Esophagus (tissue), 2 donors: ENCODE results near the gene DUSP2. TPM values are rescaled to one million over a fixed set of nuclear protein-coding genes. Genes with fewer than 3 reads are reported as not detected.

Experiments
- H3K27ac ChIP-seq, 2 donors: one replicate each; pipeline ENCODE4 v1.5.1; 2013; ENCODE audit warnings: low read depth in 2 of 2, mild to moderate bottlenecking in 2 of 2, inconsistent platforms in 1 of 2, low read length in 1 of 2, moderate library complexity in 1 of 2
- H3K27me3 ChIP-seq, 2 donors: one replicate each; pipeline ENCODE4 v1.6.1; 2013; ENCODE audit warnings: low read length in 2 of 2, control low read depth in 1 of 2, mild to moderate bottlenecking in 1 of 2; ENCODE audit not compliant: insufficient read depth in 2 of 2, control insufficient read depth in 1 of 2
- H3K36me3 ChIP-seq, 2 donors: one replicate each; pipeline ENCODE4 v1.6.1; 2013; ENCODE audit warnings: low read length in 1 of 2; ENCODE audit not compliant: control insufficient read depth in 2 of 2, insufficient read depth in 2 of 2
- H3K4me1 ChIP-seq, 2 donors: one replicate each; pipeline ENCODE4 v1.6.1; 2013; ENCODE audit warnings: low read length in 1 of 2; ENCODE audit not compliant: control insufficient read depth in 2 of 2, insufficient read depth in 2 of 2
- H3K4me3 ChIP-seq, 2 donors: one replicate each; pipeline ENCODE4 v1.5.1; 2013; ENCODE audit warnings: low read length in 2 of 2, mild to moderate bottlenecking in 2 of 2, low read depth in 1 of 2, moderate library complexity in 1 of 2
- H3K9me3 ChIP-seq, 2 donors: one replicate each; pipeline ENCODE4 v1.6.1; 2013; ENCODE audit warnings: mild to moderate bottlenecking in 2 of 2, low read depth in 1 of 2, low read length in 1 of 2, moderate library complexity in 1 of 2; ENCODE audit not compliant: control insufficient read depth in 2 of 2, insufficient read depth in 1 of 2
- WGBS, 2 donors: extraction: QIAGEN DNeasy Blood & Tissue Kit; methylation state at CpG; one replicate each; pipeline ENCODE4 v1.1.7; 2013; 5-methylcytosine and 5-hydroxymethylcytosine counted together
- polyA plus RNA-seq, 2 donors: library from polyadenylated mRNA; stranded (reverse); fragments of 200-250 nt; gene quantifications; one replicate each; pipeline ENCODE4 v1.2.3, GENCODE V29; 2013
- donor health status: healthy with polysubstance abuse.
- donor health status: Bipolar disorder and iron deficiency.

Gene DUSP2
- polyA plus RNA-seq, 2 donors: 2.8 to 3.2 TPM

- Histone ChIP-seq H3K27me3 (no peaks in the 10 kb centered on the region), H3K9me3 (no peaks in the 10 kb centered on the region), H3K36me3 (no peaks in the 10 kb centered on the region), H3K27ac (no peak overlapping the region), H3K4me3 (no peak overlapping the region), H3K4me1 (peaks cover 0 to 4% of the 10 kb centered on the region in 2 donors)
- 73 to 78% methylated on average over 6 to 7 of the region's 7 CpGs for WGBS, 2 donors
Measured at GRCh38 chr2:96097951-96098823, 47.1 kb downstream of the DUSP2 start.

GRCh38 chr2:96097441-96097840 is 47.8 kb downstream of the DUSP2 start:
- Histone ChIP-seq H3K4me3 (no peak overlapping the region), H3K9me3 (no peaks in the 10 kb centered on the region), H3K27me3 (no peaks in the 10 kb centered on the region), H3K36me3 (no peaks in the 10 kb centered on the region), H3K4me1 (peaks cover 0 to 2% of the 10 kb centered on the region in 2 donors), H3K27ac (no peak overlapping the region)
- WGBS, 2 donors: 89 to 90% methylated on average over 5 of the region's 5 CpGs

GRCh38 chr2:96095116-96095636 is 50.1 kb downstream of the DUSP2 start:
- Histone ChIP-seq H3K36me3 (no peaks in the 10 kb centered on the region), H3K4me3 (no peak overlapping the region), H3K27me3 (no peaks in the 10 kb centered on the region), H3K27ac (no peak overlapping the region), H3K9me3 (no peaks in the 10 kb centered on the region), H3K4me1 (peaks cover 2% of the 10 kb centered on the region in 2 donors)
- 79 to 83% methylated on average over 7 of the region's 7 CpGs for WGBS, 2 donors

- no peak overlapping the region for H3K27ac ChIP-seq
- H3K27me3 ChIP-seq: no peaks in the 10 kb centered on the region
- H3K4me1 ChIP-seq: peaks cover 2% of the 10 kb centered on the region in 2 donors
- WGBS, 2 donors: 88 to 92% methylated on average over 4 of the region's 4 CpGs
- H3K4me3 ChIP-seq: no peak overlapping the region
- no peaks in the 10 kb centered on the region for H3K9me3 ChIP-seq
- H3K36me3 ChIP-seq: no peaks in the 10 kb centered on the region
Measured at GRCh38 chr2:96093528-96093927, 51.7 kb downstream of the DUSP2 start.

Other genes starting within 250 kb of the DUSP2 start
- gene ANKRD36C, start 153.6 kb downstream of the DUSP2 start, polyA plus RNA-seq: 1 to 10 TPM; 1.2 to 4.0 TPM
- gene GPAT2, start 110.5 kb downstream of the DUSP2 start, polyA plus RNA-seq: under 1 TPM; 0.43 to 0.98 TPM
- gene ADRA2B, start 28.9 kb downstream of the DUSP2 start, polyA plus RNA-seq: under 1 TPM; 0.27 to 0.98 TPM
- under 1 TPM; 0.26 to 0.32 TPM for gene ASTL, start 6.9 kb downstream of the DUSP2 start, polyA plus RNA-seq
- 10 to 100 TPM; 21.5 to 34.9 TPM for gene STARD7, start 63.4 kb upstream of the DUSP2 start, polyA plus RNA-seq
- 10 to 100 TPM; 25.8 to 29.3 TPM for gene TMEM127, start 120.6 kb upstream of the DUSP2 start, polyA plus RNA-seq
- gene CIAO1, start 120.8 kb upstream of the DUSP2 start, polyA plus RNA-seq: 10 to 100 TPM; 25.3 to 38.7 TPM
- 10 to 100 TPM; 52.5 to 65.6 TPM for gene SNRNP200, start 160.1 kb upstream of the DUSP2 start, polyA plus RNA-seq
- gene ITPRIPL1, start 179.9 kb upstream of the DUSP2 start, polyA plus RNA-seq: 1 to 10 TPM in 1 of 2 donors, under 1 TPM in 1; 0.84 to 1.4 TPM
- 1 to 10 TPM; 3.9 to 9.9 TPM for gene NCAPH, start 190.3 kb upstream of the DUSP2 start, polyA plus RNA-seq